SK-N-SH (cell line): ENCODE measurements around the gene ZSCAN25. TPM values are rescaled to one million over a fixed set of nuclear protein-coding genes. Genes with fewer than 3 reads are reported as not detected.

Experiments
- CTCF ChIA-PET: fragments of 300-600, 350-600 bp; formaldehyde crosslinking; extraction: SDS; loops from one replicate; lab custom pipeline; 2021; lab: Yijun Ruan, JAX
- POLR2A ChIA-PET: fragments of 350-600 bp; sonication (Branson Sonifier 250); formaldehyde crosslinking; extraction: SDS; loops from one replicate; lab custom pipeline; 2020; ENCODE audit warnings: antibody characterized with exemption, inconsistent platforms; lab: Yijun Ruan, JAX
- DNase-seq: peaks from one replicate; pipeline ENCODE4 v3.0.0; 2012
- H2AFZ ChIP-seq: fragments of 200-600 bp; sonication (generic); 2 replicates; pipeline ENCODE4 v1.8.1; 2016; ENCODE audit warnings: antibody characterized with exemption, mild to moderate bottlenecking, low read depth
- H3F3A ChIP-seq: fragments of 200-600 bp; sonication (generic); replicated peaks from 2 replicates; pipeline ENCODE3; 2016; ENCODE audit warnings: antibody characterized with exemption, mild to moderate bottlenecking; ENCODE audit not compliant: insufficient read depth
- H3K27ac ChIP-seq, 2 experiments: fragments of 200-500 bp in 1 of 2; fragments of 200-600 bp in 1 of 2; sonication (Bioruptor generic) in 1 of 2; sonication (generic), shearing (Covaris generic) in 1 of 2; 2 replicates each; pipeline versions ENCODE4 v1.5.1 to v1.6.1; 2014 to 2016; ENCODE audit warnings: low read depth in 2 of 2, inconsistent platforms in 1 of 2, low read length in 1 of 2, mild to moderate bottlenecking in 1 of 2, mixed read lengths in 1 of 2
- H3K27me3 ChIP-seq: fragments of 200-600 bp; sonication (generic), shearing (Covaris generic); 2 replicates; pipeline ENCODE4 v1.6.1; 2016; ENCODE audit warnings: mixed run types; ENCODE audit not compliant: insufficient read depth
- H3K36me3 ChIP-seq, 2 experiments: fragments of 200-500 bp in 1 of 2; fragments of 200-600 bp in 1 of 2; sonication (Bioruptor generic) in 1 of 2; sonication (generic) in 1 of 2; replicated peaks in 1 of 2; 2 replicates each; pipeline versions ENCODE3 to v1.5.1; 2014 to 2016; ENCODE audit warnings: low read length in 1 of 2, mild to moderate bottlenecking in 1 of 2; ENCODE audit not compliant: insufficient read depth in 2 of 2, control insufficient read depth in 1 of 2
- H3K4me1 ChIP-seq, 2 experiments: fragments of 200-500 bp in 1 of 2; fragments of 200-600 bp in 1 of 2; sonication (Bioruptor generic) in 1 of 2; sonication (generic), shearing (Covaris generic) in 1 of 2; 2 replicates each; pipeline versions ENCODE4 v1.5.1 to v1.6.1; 2014 to 2016; ENCODE audit warnings: low read depth in 1 of 2, low read length in 1 of 2, mixed run types in 1 of 2; ENCODE audit not compliant: insufficient read depth in 2 of 2, control insufficient read depth in 1 of 2
- H3K4me2 ChIP-seq: fragments of 200-600 bp; sonication (generic), shearing (Covaris generic); 2 replicates; pipeline ENCODE4 v1.6.1; 2017; ENCODE audit warnings: mixed run types
- H3K4me3 ChIP-seq, 2 experiments: fragments of 200-500 bp in 1 of 2; fragments of 200-600 bp in 1 of 2; sonication (Bioruptor generic) in 1 of 2; sonication (generic), shearing (Covaris generic) in 1 of 2; 2 replicates each; pipeline versions ENCODE4 v1.5.1 to v1.8.1; 2014 to 2016; ENCODE audit warnings: low read depth in 2 of 2, inconsistent platforms in 1 of 2, low read length in 1 of 2, mild to moderate bottlenecking in 1 of 2, mixed read lengths in 1 of 2, moderate library complexity in 1 of 2
- H3K79me2 ChIP-seq: fragments of 200-600 bp; sonication (generic); 2 replicates; pipeline ENCODE4 v1.8.1; 2017; ENCODE audit warnings: mild to moderate bottlenecking; ENCODE audit not compliant: insufficient read depth
- H3K9ac ChIP-seq: fragments of 200-600 bp; sonication (generic); 2 replicates; pipeline ENCODE4 v1.6.1; 2017; ENCODE audit warnings: mixed run types
- H3K9me2 ChIP-seq: fragments of 200-600 bp; sonication (generic); 2 replicates; pipeline ENCODE4 v1.6.1; 2017; ENCODE audit warnings: mixed run types
- H3K9me3 ChIP-seq: fragments of 200-600 bp; sonication (generic); 2 replicates; pipeline ENCODE4 v1.6.1; 2017; ENCODE audit warnings: mixed run types, mild to moderate bottlenecking, moderate library complexity
- H4K20me1 ChIP-seq: fragments of 200-600 bp; sonication (generic); 2 replicates; pipeline ENCODE4 v1.6.1; 2017; ENCODE audit warnings: mild to moderate bottlenecking, mixed run types; ENCODE audit not compliant: insufficient read depth
- CHD2 ChIP-seq: fragments of 150-350 bp; IDR thresholded peaks from 2 replicates; pipeline ENCODE4 v1.6.1; 2018; ENCODE audit warnings: low read length; ENCODE audit not compliant: partially characterized antibody
- ELF1 ChIP-seq: IDR thresholded peaks from 2 replicates; pipeline ENCODE4 v1.4.0; 2012
- EZH2phosphoT487 ChIP-seq: fragments of 200-600 bp; sonication (generic); IDR thresholded peaks from 2 replicates; pipeline ENCODE4 v1.6.1; 2017; ENCODE audit warnings: low read depth, mixed run types, mild to moderate bottlenecking, antibody characterized with exemption, moderate library complexity, borderline replicate concordance
- FOXM1 ChIP-seq: IDR thresholded peaks from 2 replicates; pipeline ENCODE4 v1.4.0; 2012; ENCODE audit warnings: low read depth, mild to moderate bottlenecking
- GATA2 ChIP-seq: sonication (generic); formaldehyde crosslinking; IDR thresholded peaks from 2 replicates; pipeline ENCODE4 v1.5.0; 2020; ENCODE audit warnings: mild to moderate bottlenecking, missing genetic modification reagents
- IRF3 ChIP-seq: fragments of 150-350 bp; IDR thresholded peaks from 2 replicates; pipeline ENCODE4 v1.6.1; 2016; ENCODE audit warnings: mild to moderate bottlenecking, low read depth, low read length
- JUND ChIP-seq: IDR thresholded peaks from 2 replicates; pipeline ENCODE4 v1.4.0; 2012
- MAX ChIP-seq: IDR thresholded peaks from 2 replicates; pipeline ENCODE4 v1.4.0; 2012; ENCODE audit warnings: low read depth
- MEF2A ChIP-seq: IDR thresholded peaks from 2 replicates; pipeline ENCODE4 v1.4.0; 2012; ENCODE audit warnings: low read depth, borderline replicate concordance
- MXI1 ChIP-seq: IDR thresholded peaks from 2 replicates; pipeline ENCODE4 v1.6.1; 2012; ENCODE audit warnings: mild to moderate bottlenecking, low read depth, low read length, improper control_type of control experiment
- NRF1 ChIP-seq: IDR thresholded peaks from 2 replicates; pipeline ENCODE4 v1.6.1; 2012; ENCODE audit warnings: low read depth, mild to moderate bottlenecking, low read length
- POLR2AphosphoS5 ChIP-seq: IDR thresholded peaks from 2 replicates; pipeline ENCODE4 v1.6.1; 2012; ENCODE audit warnings: low read depth, low read length
- RFX5 ChIP-seq: IDR thresholded peaks from 2 replicates; pipeline ENCODE4 v1.6.1; 2012; ENCODE audit warnings: mild to moderate bottlenecking, improper control_type of control experiment, low read length
- SMC3 ChIP-seq: IDR thresholded peaks from 2 replicates; pipeline ENCODE4 v1.6.1; 2012; ENCODE audit warnings: low read depth, low read length, improper control_type of control experiment
- TAF1 ChIP-seq: IDR thresholded peaks from 2 replicates; pipeline ENCODE4 v1.6.1; 2012; ENCODE audit warnings: low read depth, mild to moderate bottlenecking, low read length, moderate library complexity, borderline replicate concordance
- TEAD4 ChIP-seq: IDR thresholded peaks from 2 replicates; pipeline ENCODE4 v1.4.0; 2012; ENCODE audit warnings: mild to moderate bottlenecking, borderline replicate concordance; ENCODE audit not compliant: insufficient read depth
- YY1 ChIP-seq: IDR thresholded peaks from 2 replicates; pipeline ENCODE4 v1.4.0; 2012; ENCODE audit warnings: low read depth, mild to moderate bottlenecking
- ZBTB33 ChIP-seq: IDR thresholded peaks from 2 replicates; pipeline ENCODE4 v1.4.0; 2012; ENCODE audit warnings: low read depth, borderline replicate concordance
- WGBS: methylation state at CpG from one replicate; pipeline ENCODE4 v1.1.6; 2017; ENCODE audit warnings: low lambda C conversion rate; 5-methylcytosine and 5-hydroxymethylcytosine counted together
- polyA plus RNA-seq, 3 experiments: library from polyadenylated mRNA; depleted of rRNA; stranded (reverse); fragments of >200 nt; gene quantifications; 2 replicates each; pipeline ENCODE4 v1.2.3, GENCODE V29; 2012
- TF ChIP-seq, protein P1 (sequence below): IDR thresholded peaks from 2 replicates; pipeline ENCODE4; 2012
- TF ChIP-seq, protein P2 (sequence below): fragments of 200-600 bp; sonication (generic); IDR thresholded peaks from 2 replicates; pipeline ENCODE4 v1.6.1; 2017; ENCODE audit warnings: antibody characterized with exemption, mild to moderate bottlenecking, moderate library complexity

The ZSCAN25 gene
- polyA plus RNA-seq, 1 of the 3 experiments (the other 2 are of a cell fraction), result 14.9 TPM

DNA sequence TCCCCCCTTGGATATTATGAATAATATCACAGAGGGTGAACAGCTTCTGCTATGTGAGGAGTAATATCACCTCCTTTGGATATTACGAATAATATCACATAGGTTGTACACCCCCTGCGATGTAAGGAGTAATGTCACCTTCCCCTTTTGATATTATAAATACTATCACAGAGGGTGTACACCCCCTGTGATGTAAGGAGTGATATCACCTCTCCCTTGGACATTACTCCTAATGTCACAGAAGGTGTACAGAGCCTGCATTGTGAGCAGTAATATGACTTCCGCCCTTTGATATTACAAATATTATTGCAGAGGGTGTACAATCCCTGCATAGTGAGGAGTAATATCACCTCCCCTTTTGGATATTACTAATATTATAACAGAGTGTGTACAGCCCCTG, 27.9 kb upstream of the ZSCAN25 start:
- H3K27me3 ChIP-seq, result no peaks in the 10 kb centered on the region
- H3K27ac ChIP-seq, result no peak overlapping the region
- H3K36me3 ChIP-seq, result no peaks in the 10 kb centered on the region
- ChIA-PET CTCF (no interaction called here), POLR2A (no interaction called here)
- H3K9me3 ChIP-seq, result no peaks in the 10 kb centered on the region
- DNase-seq, result no peak
- no peak overlapping the region for H3K4me2 ChIP-seq
- TF ChIP-seq MAX (no peak), JUND (no peak), YY1 (no peak)
- TF ChIP-seq, protein P1, sequence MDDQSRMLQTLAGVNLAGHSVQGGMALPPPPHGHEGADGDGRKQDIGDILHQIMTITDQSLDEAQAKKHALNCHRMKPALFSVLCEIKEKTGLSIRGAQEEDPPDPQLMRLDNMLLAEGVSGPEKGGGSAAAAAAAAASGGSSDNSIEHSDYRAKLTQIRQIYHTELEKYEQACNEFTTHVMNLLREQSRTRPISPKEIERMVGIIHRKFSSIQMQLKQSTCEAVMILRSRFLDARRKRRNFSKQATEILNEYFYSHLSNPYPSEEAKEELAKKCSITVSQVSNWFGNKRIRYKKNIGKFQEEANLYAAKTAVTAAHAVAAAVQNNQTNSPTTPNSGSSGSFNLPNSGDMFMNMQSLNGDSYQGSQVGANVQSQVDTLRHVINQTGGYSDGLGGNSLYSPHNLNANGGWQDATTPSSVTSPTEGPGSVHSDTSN, result no peak
- no peaks in the 10 kb centered on the region for H3F3A ChIP-seq
- 64% methylated on average over 3 of the region's 3 CpGs for WGBS
- no peak overlapping the region for H3K9ac ChIP-seq
- no peaks in the 10 kb centered on the region for H3K9me2 ChIP-seq
- no peaks in the 10 kb centered on the region for H4K20me1 ChIP-seq
- H3K79me2 ChIP-seq, result no peaks in the 10 kb centered on the region
- no peak overlapping the region for H3K4me3 ChIP-seq
- H2AFZ ChIP-seq, result no peak overlapping the region
- H3K4me1 ChIP-seq, result no peaks in the 10 kb centered on the region

- no peaks in the 10 kb centered on the region for H3F3A ChIP-seq
- H3K36me3 ChIP-seq, result no peaks in the 10 kb centered on the region
- no peak overlapping the region for H3K9ac ChIP-seq
- no peaks in the 10 kb centered on the region for H4K20me1 ChIP-seq
- ChIA-PET POLR2A (no interaction called here), CTCF (no interaction called here)
- no peak for DNase-seq
- H3K4me2 ChIP-seq, result no peak overlapping the region
- H3K27me3 ChIP-seq, result no peaks in the 10 kb centered on the region
- H2AFZ ChIP-seq, result no peak overlapping the region
- TF ChIP-seq NRF1 (no peak), SMC3 (no peak), MXI1 (no peak), TEAD4 (no peak), TAF1 (no peak), CHD2 (no peak), YY1 (no peak), MEF2A (no peak), ZBTB33 (no peak), IRF3 (no peak), EZH2phosphoT487 (no peak), JUND (no peak), ELF1 (no peak), GATA2 (CRISPR knock-in tag) (no peak), FOXM1 (no peak), POLR2AphosphoS5 (no peak), RFX5 (no peak)
- TF ChIP-seq, protein P2, sequence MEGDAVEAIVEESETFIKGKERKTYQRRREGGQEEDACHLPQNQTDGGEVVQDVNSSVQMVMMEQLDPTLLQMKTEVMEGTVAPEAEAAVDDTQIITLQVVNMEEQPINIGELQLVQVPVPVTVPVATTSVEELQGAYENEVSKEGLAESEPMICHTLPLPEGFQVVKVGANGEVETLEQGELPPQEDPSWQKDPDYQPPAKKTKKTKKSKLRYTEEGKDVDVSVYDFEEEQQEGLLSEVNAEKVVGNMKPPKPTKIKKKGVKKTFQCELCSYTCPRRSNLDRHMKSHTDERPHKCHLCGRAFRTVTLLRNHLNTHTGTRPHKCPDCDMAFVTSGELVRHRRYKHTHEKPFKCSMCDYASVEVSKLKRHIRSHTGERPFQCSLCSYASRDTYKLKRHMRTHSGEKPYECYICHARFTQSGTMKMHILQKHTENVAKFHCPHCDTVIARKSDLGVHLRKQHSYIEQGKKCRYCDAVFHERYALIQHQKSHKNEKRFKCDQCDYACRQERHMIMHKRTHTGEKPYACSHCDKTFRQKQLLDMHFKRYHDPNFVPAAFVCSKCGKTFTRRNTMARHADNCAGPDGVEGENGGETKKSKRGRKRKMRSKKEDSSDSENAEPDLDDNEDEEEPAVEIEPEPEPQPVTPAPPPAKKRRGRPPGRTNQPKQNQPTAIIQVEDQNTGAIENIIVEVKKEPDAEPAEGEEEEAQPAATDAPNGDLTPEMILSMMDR, result no peak
- H3K9me2 ChIP-seq, result no peaks in the 10 kb centered on the region
- no peak overlapping the region for H3K27ac ChIP-seq
- H3K9me3 ChIP-seq, result no peaks in the 10 kb centered on the region
- 73% methylated on average over 7 of the region's 7 CpGs for WGBS
- H3K4me1 ChIP-seq, result no peaks in the 10 kb centered on the region; a peak in 1 of 4 replicates
- H3K4me3 ChIP-seq, result no peak overlapping the region
- H3K79me2 ChIP-seq, result no peaks in the 10 kb centered on the region
Observed at GRCh38 chr7:99594948-99595745, 21.6 kb upstream of the ZSCAN25 start.
